Activated CD8-positive, alpha-beta memory T cell treated with anti-CD3 and anti-CD28 coated beads, Interleukin-2, amount 10 ng/mL, durations not matched to agents 7 days and 5 days (primary cell): ENCODE data around the gene DNAJC7. TPM values are rescaled to one million over a fixed set of nuclear protein-coding genes. Genes with fewer than 3 reads are reported as not detected.

ENCODE experiments used
- ATAC-seq: fragments of 150-1000 bp; cut with Tn5 transposase; one replicate; pipeline ENCODE4 v1.10.0; 2021; ENCODE audit warnings: moderate library complexity
- CTCF ChIA-PET: fragments of 350-600 bp; sonication (Branson Sonifier 250); formaldehyde crosslinking; loops from one replicate; lab custom pipeline; 2021; ENCODE audit warnings: antibody characterized with exemption; lab: Charles Lee
- DNase-seq: peaks from one replicate; pipeline ENCODE4 v3.0.0-alpha.2; 2020
- H3K27ac Mint-ChIP-seq: one replicate; pipeline ENCODE4 v1.8.0; 2021; ENCODE audit warnings: mild to moderate bottlenecking, mixed read lengths
- H3K27me3 Mint-ChIP-seq: one replicate; pipeline ENCODE4 v1.8.0; 2021; ENCODE audit warnings: mixed read lengths
- H3K36me3 Mint-ChIP-seq: one replicate; pipeline ENCODE4 v1.8.0; 2021; ENCODE audit warnings: mild to moderate bottlenecking, mixed read lengths
- H3K4me1 Mint-ChIP-seq: one replicate; pipeline ENCODE4 v1.8.0; 2021; ENCODE audit warnings: mixed read lengths
- H3K4me3 Mint-ChIP-seq: one replicate; pipeline ENCODE4 v1.8.0; 2021; ENCODE audit warnings: mild to moderate bottlenecking, moderate library complexity, mixed read lengths
- H3K9me3 Mint-ChIP-seq: one replicate; pipeline ENCODE4 v1.8.0; 2022; ENCODE audit warnings: low read depth, mixed read lengths
- total RNA-seq, 2 experiments: library from RNA; stranded (reverse); gene quantifications; one replicate each; pipeline ENCODE4 v1.2.3, GENCODE V29; 2021

DNAJC7 gene
- total RNA-seq, 2 experiments from 2014 or later: 89.1 to 97.0 TPM

DNA sequence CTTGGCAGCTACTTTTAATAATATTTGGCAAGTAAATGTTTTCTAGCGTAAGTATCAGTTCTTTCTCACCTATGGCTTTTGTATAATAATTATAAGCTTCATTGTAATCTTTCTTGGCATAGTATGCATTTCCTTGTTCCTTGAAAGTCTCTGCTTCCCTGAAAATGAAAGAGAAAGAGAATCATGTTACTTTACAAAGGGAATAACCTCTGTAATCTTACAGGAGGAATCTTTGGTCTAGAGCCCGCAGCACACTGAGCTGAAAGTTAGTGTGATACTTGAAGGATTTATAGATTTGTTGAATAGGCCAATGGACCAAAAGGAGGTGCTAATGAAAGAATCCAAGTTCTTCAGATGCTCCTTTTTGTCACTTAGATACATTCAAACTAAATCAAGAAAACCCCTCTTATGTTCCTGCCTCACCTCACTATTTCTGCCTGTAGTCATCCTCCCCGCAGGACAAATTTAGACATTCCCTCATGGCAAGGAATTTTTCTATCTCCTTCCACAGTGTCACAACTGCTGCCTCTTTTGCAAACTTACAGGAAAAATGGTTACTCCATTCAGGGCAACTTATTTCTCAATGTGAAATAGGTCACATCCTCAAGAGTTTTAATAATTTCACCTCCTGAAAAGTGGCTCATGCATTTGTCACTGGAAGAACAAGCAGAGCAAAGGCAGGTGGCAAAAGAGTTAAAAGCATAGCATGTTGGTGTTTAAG lies 16.7 kb downstream of the DNAJC7 start:
- peaks cover 21% of the 10 kb centered on the region for H3K4me1 Mint-ChIP-seq
- no peaks in the 10 kb centered on the region for H3K27me3 Mint-ChIP-seq
- CTCF ChIA-PET: no interaction called here
- no peak overlapping the region for H3K4me3 Mint-ChIP-seq
- peaks cover 46% of the 10 kb centered on the region for H3K36me3 Mint-ChIP-seq
- no peak overlapping the region for H3K27ac Mint-ChIP-seq
- no peaks in the 10 kb centered on the region for H3K9me3 Mint-ChIP-seq
- no peak for DNase-seq
- ATAC-seq: no peak

DNA sequence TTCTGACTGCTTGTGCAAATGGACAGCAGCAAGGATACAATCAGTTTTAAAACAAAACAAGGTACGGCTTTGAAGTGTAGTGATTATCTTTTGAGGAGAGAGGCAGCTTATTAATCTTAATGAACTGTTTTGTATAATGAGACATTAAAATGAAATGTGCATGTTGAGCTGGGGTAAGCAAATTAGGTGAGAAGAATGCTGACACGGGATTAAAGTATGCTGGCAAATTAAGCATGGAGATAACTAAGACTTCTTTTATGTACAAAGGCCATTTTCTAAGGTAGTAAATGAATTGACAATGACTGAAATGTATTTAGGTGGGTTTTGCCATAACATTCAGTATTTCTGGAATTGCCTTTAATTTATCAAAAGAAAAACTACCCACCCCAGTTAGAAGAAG lies 18.7 kb downstream of the DNAJC7 start:
- peaks cover 55% of the 10 kb centered on the region for H3K36me3 Mint-ChIP-seq
- H3K4me1 Mint-ChIP-seq: peaks cover 9% of the 10 kb centered on the region
- no peak overlapping the region for H3K4me3 Mint-ChIP-seq
- ATAC-seq (no peak), DNase-seq (no peak)
- no peaks in the 10 kb centered on the region for H3K9me3 Mint-ChIP-seq
- no peaks in the 10 kb centered on the region for H3K27me3 Mint-ChIP-seq
- H3K27ac Mint-ChIP-seq: no peak overlapping the region
- CTCF ChIA-PET: interaction anchor here (1.4 kb wide), 1 partner anchor 21 kb away, joined by 3 read pairs; the partner anchor contains the start of gene NKIRAS2

DNA sequence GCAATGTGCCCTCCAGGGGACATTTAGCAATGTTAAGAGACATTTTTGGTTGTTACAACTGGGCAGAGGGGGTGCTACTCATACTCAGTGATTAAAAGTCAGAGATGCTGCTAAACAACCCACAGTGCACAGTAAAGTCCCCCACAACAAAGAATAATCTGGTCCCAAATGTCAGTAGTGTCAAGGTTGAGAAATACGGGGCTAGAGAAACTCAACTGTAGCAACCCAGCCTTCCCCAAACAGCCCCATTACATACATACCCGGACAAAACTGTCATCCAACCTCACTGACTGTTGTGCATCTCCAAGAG lies 20.4 kb downstream of the DNAJC7 start:
- Mint-ChIP-seq H3K4me3 (no peak overlapping the region), H3K36me3 (peaks cover 56% of the 10 kb centered on the region), H3K27me3 (no peaks in the 10 kb centered on the region), H3K9me3 (no peaks in the 10 kb centered on the region), H3K27ac (no peak overlapping the region), H3K4me1 (peaks cover 6% of the 10 kb centered on the region)
- CTCF ChIA-PET: interaction anchor here (1.3 kb wide), 1 partner anchor 21 kb away, joined by 3 read pairs; the partner anchor contains the start of gene DNAJC7
- ATAC-seq (no peak), DNase-seq (no peak)

DNA sequence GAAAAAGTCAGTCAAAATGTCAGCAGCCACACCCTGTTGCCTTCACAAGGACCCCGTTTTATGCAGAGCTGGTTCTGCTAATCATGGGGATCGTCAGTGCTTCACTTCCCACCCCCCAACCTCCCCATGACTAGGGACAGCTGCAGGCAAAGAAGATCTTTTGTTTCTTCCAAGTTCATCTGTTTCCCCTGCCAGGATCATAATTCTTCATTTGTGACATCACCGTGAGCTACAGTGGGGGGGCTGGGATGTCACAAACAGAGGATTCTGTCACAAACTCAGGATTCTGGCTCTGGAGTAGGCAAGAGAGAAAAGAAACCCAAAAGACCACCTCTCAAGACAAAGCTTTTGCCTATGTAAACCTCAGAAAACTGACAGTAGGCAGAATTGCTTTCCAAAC lies 24.7 kb downstream of the DNAJC7 start:
- ATAC-seq (no peak), DNase-seq (no peak)
- Mint-ChIP-seq H3K27me3 (no peaks in the 10 kb centered on the region), H3K27ac (no peak overlapping the region), H3K36me3 (peaks cover 55% of the 10 kb centered on the region), H3K9me3 (no peaks in the 10 kb centered on the region), H3K4me3 (no peak overlapping the region), H3K4me1 (peaks cover 8% of the 10 kb centered on the region)
- CTCF ChIA-PET: interaction anchor here (1.3 kb wide), 1 partner anchor 411 kb away, joined by 3 read pairs; no protein-coding TSS in a partner anchor

DNA sequence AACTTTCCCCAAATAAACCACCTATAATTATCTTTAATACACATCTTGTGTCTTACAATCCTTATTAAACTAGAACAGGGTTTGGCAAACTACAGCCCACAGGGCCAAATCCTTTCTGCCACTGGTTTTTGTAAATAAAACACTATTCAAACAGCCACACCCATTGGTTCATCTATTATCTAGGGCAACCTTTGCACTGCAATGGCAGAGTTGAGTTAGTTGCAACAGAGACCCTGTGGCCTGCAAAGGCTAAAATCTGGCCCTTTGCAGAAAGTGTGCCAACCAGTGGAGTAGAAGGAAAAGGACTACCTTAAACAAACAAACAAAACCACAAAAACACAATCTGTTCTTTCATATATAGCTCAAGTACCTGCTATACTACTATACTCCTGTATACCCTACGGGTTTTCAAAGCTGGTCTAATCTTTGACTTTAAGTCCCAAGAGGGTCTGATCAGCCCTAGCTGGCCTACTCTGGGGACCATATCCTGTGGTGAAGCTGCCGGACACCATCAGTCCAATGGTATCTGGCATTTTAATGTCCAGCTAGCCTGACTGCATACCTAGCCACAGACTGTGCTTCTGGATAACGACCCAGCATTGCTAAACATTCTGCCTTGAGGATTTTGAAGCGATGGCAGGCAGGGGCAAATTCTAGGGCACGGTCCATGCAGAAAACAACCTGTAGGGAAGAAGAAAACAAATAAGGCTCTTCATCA lies 27.4 kb downstream of the DNAJC7 start:
- H3K4me3 Mint-ChIP-seq: no peak overlapping the region
- H3K36me3 Mint-ChIP-seq: peaks cover 49% of the 10 kb centered on the region
- ATAC-seq: no peak
- H3K4me1 Mint-ChIP-seq: peaks cover 4% of the 10 kb centered on the region
- no peaks in the 10 kb centered on the region for H3K27me3 Mint-ChIP-seq
- DNase-seq: no peak
- no peaks in the 10 kb centered on the region for H3K9me3 Mint-ChIP-seq
- no peak overlapping the region for H3K27ac Mint-ChIP-seq
- CTCF ChIA-PET: interaction anchor here (1.0 to 1.2 kb wide), 2 partner anchors 20 to 28 kb away, joined by 3 read pairs; partner anchors contain the start of gene DNAJC7

DNA sequence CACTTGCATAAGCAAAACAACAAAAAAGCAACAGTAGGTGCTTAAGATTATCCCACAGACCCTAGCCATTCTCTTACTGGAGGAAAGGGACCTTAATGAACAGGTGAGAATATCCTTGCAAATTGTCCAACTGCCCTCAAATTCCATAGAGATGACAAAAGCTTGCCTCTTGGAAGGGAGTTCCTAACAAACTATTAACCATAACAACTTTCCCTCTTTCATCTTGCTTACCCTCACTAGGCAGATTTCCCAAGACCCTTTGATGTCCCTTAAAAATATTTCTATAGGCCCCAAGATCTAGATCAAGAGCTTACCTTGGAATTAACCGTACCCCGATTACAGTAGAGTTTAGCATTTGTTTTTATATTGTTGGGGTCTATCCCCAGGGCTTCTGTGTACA lies 28.8 kb downstream of the DNAJC7 start:
- CTCF ChIA-PET: interaction anchor here (0.9 kb wide), 1 partner anchor 22 kb away, joined by 3 read pairs; no protein-coding TSS in a partner anchor
- ATAC-seq (no peak), DNase-seq (no peak)
- Mint-ChIP-seq H3K27me3 (no peaks in the 10 kb centered on the region), H3K4me1 (peaks cover 4% of the 10 kb centered on the region), H3K9me3 (no peaks in the 10 kb centered on the region), H3K4me3 (no peak overlapping the region), H3K36me3 (peaks cover 47% of the 10 kb centered on the region), H3K27ac (no peak overlapping the region)

DNA sequence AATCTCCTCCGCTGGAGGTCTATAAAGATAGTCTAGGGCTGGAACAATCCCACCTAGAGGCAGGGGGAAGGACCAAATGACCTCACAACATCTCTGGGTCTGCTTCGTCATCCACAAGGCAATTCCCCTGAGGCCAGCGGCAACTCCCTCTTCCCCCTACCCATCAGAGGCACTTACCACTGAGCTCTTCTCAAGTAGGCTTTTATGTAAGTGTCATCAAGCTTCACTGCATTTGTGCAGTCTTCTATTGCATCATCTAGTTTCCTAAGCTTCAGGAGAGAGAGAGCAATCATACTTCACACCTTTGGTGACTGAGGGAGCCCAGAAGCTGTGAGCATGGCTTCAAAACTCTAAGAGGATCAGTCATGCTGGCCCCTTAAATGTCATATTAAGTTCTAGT lies 29.6 kb downstream of the DNAJC7 start:
- CTCF ChIA-PET: interaction anchor here (0.9 kb wide), 1 partner anchor 22 kb away, joined by 3 read pairs; no protein-coding TSS in a partner anchor
- peaks cover 48% of the 10 kb centered on the region for H3K36me3 Mint-ChIP-seq

DNA sequence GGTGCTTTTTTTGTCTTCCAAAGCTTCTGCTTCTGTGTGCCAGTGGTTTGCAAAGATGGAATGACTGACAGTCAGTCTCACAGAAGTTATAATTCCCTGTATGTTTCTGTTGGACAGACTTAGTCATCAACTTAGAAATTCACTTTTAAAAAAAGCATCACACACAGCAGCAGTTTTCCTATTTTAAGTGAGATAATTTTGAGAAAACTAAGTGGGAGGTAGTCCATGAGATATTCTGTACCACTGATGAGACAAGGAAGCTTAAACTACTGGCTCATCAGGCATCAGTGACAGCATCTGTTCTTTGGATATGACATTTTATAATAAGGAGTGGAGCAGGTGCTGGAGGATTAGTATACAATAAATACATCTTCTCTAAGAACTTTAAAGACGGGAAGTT lies 30.6 kb downstream of the DNAJC7 start:
- Mint-ChIP-seq H3K27me3 (no peaks in the 10 kb centered on the region), H3K36me3 (peaks cover 52% of the 10 kb centered on the region), H3K4me3 (no peak overlapping the region), H3K27ac (no peak overlapping the region), H3K9me3 (no peaks in the 10 kb centered on the region), H3K4me1 (peaks cover 4% of the 10 kb centered on the region)
- ATAC-seq (no peak), DNase-seq (no peak)
- CTCF ChIA-PET: no interaction called here

More for the DNA sequence above, 29.6 kb downstream of the DNAJC7 start:
- H3K27ac Mint-ChIP-seq: no peak overlapping the region
- H3K4me1 Mint-ChIP-seq: peaks cover 4% of the 10 kb centered on the region
- H3K27me3 Mint-ChIP-seq: no peaks in the 10 kb centered on the region
- H3K4me3 Mint-ChIP-seq: no peak overlapping the region
- no peaks in the 10 kb centered on the region for H3K9me3 Mint-ChIP-seq
- DNase-seq: no peak
- ATAC-seq: no peak

DNA sequence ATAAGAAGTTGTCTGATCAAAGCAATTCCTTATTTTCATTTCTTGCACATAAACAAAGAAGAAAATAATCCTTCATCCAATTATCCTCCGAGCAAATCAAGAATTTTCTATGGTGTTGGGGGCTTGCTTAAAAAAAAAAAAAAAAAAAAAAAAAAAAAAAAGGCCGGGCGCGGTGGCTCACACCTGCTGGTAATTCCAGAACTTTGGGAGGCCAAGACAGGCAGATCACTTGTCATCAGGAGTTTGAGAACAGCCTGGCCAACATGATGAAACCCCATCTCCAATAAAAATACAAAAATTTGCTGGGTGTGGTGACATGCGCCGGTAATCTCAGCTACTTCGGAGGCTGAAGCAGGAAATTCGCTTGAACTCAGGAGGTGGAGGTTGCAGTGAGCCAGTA lies 31.3 kb downstream of the DNAJC7 start:
- ATAC-seq (no peak), DNase-seq (no peak)
- H3K36me3 Mint-ChIP-seq: peaks cover 49% of the 10 kb centered on the region
- H3K4me1 Mint-ChIP-seq: peaks cover 4% of the 10 kb centered on the region
- no peak overlapping the region for H3K4me3 Mint-ChIP-seq
- no peaks in the 10 kb centered on the region for H3K27me3 Mint-ChIP-seq
- no peaks in the 10 kb centered on the region for H3K9me3 Mint-ChIP-seq
- H3K27ac Mint-ChIP-seq: no peak overlapping the region
- CTCF ChIA-PET: no interaction called here

DNA sequence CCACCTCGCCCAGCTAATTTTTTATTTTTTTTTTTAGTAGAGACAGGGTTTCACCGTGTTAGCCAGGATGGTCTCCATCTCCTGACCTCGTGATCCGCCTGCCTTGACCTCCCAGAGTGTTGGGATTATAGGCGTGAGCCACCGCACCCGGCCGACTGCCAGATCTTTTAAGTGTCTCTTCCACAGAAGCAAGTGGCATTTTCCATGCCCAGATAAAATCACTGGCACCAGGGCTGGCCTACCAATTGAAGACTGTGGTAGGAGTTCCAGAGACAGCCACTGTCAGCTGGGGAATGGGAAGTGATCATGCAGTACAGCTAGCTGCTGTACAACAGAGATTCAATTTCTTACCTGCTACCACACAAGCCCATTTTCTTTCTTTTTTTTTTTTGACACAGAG lies 32.8 kb downstream of the DNAJC7 start:
- Mint-ChIP-seq H3K36me3 (peaks cover 59% of the 10 kb centered on the region), H3K4me3 (no peak overlapping the region), H3K27me3 (no peaks in the 10 kb centered on the region), H3K27ac (no peak overlapping the region), H3K4me1 (peaks cover 4% of the 10 kb centered on the region), H3K9me3 (no peaks in the 10 kb centered on the region)
- no peak for ATAC-seq
- CTCF ChIA-PET: interaction anchor here (0.7 to 1.2 kb wide), 4 partner anchors 18 to 133 kb away, joined by 3 to 4 read pairs (median 3); partner anchors contain the start of genes CNP and NKIRAS2
- no peak for DNase-seq

DNA sequence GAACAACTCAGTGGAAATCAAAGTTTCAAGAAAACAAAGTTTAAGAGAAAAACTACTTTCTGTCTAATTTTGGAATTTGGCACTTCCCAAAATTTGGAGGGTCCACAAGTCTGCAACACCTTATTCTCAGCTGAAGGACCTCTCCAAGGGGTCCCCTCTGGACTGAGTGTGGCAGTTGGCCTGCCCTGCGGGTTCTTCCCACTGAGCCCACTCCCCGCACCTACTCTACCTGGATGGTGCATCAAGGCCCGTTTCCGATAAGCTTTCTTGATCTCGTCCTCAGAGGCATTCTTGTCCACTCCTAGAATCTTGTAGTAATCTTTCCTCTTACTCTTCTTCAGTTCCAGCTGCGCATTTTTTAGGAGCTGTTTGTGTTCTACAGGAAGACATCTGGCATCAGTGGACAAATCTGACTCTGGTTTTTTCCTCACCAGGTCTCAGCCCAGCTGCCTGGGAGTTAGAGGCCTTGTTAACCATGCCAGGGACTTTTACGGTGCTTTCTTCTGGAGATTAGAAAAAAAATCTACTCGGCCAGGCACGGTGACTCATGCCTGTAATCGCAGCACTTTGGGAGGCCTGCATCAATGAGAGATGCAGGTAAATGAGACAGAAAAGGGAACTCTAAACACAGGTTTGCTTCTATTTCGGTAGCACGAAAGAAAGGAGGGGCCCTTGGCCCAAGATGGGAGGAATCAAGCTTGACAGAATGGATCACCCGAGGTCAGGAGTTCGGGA lies 35.0 kb downstream of the DNAJC7 start:
- no peak for DNase-seq
- CTCF ChIA-PET: interaction anchor here (0.5 to 1.3 kb wide), 3 partner anchors 8 to 46 kb away, joined by 3 read pairs; no protein-coding TSS in a partner anchor
- Mint-ChIP-seq H3K4me3 (no peak overlapping the region), H3K27ac (no peak overlapping the region), H3K36me3 (peaks cover 46% of the 10 kb centered on the region), H3K27me3 (no peaks in the 10 kb centered on the region), H3K4me1 (no peaks in the 10 kb centered on the region), H3K9me3 (no peaks in the 10 kb centered on the region)
- ATAC-seq: no peak

DNA sequence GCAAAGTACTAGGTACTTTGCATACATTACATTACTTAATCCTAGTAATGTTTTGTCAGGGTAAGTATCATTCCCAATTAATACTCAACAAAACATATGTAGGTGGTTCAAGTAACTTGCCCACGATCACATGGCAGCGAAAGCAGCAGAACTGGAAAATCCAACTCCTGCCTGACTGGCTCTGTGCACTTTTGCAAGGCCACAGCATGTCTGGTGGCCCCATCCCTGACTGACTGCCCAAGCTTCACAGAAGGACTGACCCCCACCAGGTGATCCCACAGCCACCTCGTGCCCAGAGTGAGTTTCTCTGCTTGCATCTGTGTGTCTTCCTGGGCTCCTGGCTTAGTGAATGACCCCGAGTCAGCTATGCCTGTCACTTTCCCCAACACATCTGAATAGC lies 39.2 kb downstream of the DNAJC7 start:
- no peaks in the 10 kb centered on the region for H3K9me3 Mint-ChIP-seq

DNA sequence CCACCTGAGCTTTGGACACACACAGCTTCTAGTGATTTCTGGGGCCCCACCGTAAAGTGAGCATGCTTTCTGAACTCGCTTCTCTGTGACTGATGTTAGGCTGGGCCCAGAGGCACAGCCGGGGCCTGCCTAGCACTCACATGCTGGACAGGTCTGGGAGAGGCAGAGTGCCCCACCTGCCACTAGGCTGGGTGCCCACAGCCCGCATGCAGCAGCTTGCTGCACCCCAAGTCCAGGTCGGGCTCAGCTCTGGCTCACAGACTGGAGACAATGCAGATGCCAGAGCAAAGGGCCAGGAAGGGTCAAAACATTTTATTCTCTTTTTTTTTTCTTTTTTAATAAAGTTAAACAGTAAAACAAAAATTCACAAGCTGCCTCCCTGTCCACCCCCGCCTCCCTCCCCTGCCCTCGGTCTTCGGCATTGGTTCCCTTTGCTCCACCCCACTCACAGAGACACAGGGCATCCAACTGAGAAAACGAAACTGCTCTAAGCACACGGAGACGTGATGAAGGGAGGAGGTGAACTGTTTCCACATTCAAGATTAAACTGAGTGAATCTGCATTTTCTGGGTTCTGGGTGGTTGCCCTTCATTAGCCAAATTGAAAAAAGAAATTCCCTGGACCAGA lies 41.0 kb downstream of the DNAJC7 start:
- Mint-ChIP-seq H3K4me1 (peaks cover 2% of the 10 kb centered on the region), H3K36me3 (peaks cover 41% of the 10 kb centered on the region), H3K4me3 (no peak overlapping the region), H3K27ac (peak overlapping the region; percentile 77), H3K9me3 (no peaks in the 10 kb centered on the region), H3K27me3 (no peaks in the 10 kb centered on the region)
- no peak for ATAC-seq
- CTCF ChIA-PET: interaction anchor here (1.0 kb wide), 1 partner anchor 33 kb away, joined by 3 read pairs; no protein-coding TSS in a partner anchor
- no peak for DNase-seq

More for the DNA sequence above, 39.2 kb downstream of the DNAJC7 start:
- CTCF ChIA-PET: interaction anchor here (1.1 kb wide), 1 partner anchor 13 kb away, joined by 3 read pairs; no protein-coding TSS in a partner anchor
- no peaks in the 10 kb centered on the region for H3K27me3 Mint-ChIP-seq
- no peaks in the 10 kb centered on the region for H3K4me1 Mint-ChIP-seq
- ATAC-seq (no peak), DNase-seq (no peak)
- no peak overlapping the region for H3K27ac Mint-ChIP-seq
- H3K4me3 Mint-ChIP-seq: no peak overlapping the region
- peaks cover 47% of the 10 kb centered on the region for H3K36me3 Mint-ChIP-seq
